ENCODE results near the gene TRIM45.

GRCh38 chr1:117098287-117098890 is 23.2 kb downstream of the TRIM45 start:
- TF ChIP-seq CTCF (IDR thresholded peaks at IDR 0.05) (no peak), EZH2phosphoT487 (IDR thresholded peaks at IDR 0.05) (no peak), EZH2 (IDR thresholded peaks at IDR 0.05) (no peak)

Measured in neural progenitor cell (in vitro differentiated cells).